HepG2 (cell line): ENCODE data around the gene GARS1.

Source experiments
- EZH2 ChIP-seq: conservative IDR thresholded peaks from 2 replicates; pipeline ENCODE4 v1.6.1; 2012; ENCODE audit warnings: mild to moderate bottlenecking, low read depth, low read length, moderate library complexity
- ISX ChIP-seq: sonication (generic); formaldehyde crosslinking; conservative IDR thresholded peaks from 2 replicates; pipeline ENCODE4 v1.5.0; 2020; ENCODE audit warnings: missing genetic modification reagents
- POLR2AphosphoS5 ChIP-seq: IDR thresholded peaks from 2 replicates; pipeline ENCODE4 v1.6.1; 2012; ENCODE audit warnings: low read depth, low read length
- TF ChIP-seq, protein P1 (sequence below): sonication (generic); formaldehyde crosslinking; IDR thresholded peaks from 2 replicates; pipeline ENCODE4 v1.4.0; 2020; ENCODE audit warnings: missing genetic modification reagents

DNA sequence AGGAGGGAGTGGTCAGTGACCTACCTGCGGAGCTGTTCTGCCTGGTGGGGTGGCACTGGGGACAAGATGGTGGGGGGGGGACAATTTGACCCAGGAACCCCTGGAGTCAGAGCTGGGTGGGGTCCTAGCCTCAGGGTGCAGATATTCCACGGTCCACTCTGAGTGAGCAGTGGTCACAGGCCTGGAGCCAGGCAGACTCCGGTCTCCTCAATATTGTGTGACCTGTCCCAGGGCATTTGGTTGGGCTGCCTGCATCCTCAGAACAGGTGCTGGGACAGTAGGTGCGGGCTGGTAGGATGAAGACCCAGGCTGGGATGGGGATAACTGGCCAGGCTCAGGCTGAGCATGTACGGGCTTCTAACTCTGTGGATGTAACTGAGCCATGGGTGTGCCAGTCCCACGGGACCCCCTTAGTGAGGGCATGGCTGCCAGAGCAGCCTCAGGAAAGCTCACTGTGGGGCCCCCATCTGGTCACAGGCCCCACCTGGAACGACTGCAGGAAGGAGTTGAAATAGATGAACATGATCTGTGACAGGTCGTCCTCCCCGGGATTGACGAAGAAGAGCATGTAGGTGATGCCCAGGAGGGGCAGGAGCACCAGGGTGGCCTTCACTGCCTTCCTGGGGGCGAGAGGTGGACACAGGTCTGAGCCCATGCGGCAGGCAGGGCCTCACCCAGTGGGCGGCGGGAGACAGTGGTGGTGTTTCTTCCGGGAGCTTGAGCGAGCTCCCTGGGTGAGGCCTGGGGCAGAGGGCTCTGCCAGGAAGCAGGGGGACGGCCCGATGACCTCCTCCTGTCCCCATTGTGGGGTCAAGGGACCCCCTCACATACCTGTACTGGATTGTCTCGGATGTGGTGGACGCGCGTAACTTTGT is 60.7 kb downstream of the GARS1 start:
- TF ChIP-seq, protein P1, sequence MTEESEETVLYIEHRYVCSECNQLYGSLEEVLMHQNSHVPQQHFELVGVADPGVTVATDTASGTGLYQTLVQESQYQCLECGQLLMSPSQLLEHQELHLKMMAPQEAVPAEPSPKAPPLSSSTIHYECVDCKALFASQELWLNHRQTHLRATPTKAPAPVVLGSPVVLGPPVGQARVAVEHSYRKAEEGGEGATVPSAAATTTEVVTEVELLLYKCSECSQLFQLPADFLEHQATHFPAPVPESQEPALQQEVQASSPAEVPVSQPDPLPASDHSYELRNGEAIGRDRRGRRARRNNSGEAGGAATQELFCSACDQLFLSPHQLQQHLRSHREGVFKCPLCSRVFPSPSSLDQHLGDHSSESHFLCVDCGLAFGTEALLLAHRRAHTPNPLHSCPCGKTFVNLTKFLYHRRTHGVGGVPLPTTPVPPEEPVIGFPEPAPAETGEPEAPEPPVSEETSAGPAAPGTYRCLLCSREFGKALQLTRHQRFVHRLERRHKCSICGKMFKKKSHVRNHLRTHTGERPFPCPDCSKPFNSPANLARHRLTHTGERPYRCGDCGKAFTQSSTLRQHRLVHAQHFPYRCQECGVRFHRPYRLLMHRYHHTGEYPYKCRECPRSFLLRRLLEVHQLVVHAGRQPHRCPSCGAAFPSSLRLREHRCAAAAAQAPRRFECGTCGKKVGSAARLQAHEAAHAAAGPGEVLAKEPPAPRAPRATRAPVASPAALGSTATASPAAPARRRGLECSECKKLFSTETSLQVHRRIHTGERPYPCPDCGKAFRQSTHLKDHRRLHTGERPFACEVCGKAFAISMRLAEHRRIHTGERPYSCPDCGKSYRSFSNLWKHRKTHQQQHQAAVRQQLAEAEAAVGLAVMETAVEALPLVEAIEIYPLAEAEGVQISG (CRISPR knock-in tag), result no peak
- no peak for TF ChIP-seq ISX (CRISPR knock-in tag)
- no peak for TF ChIP-seq POLR2AphosphoS5
- no peak for TF ChIP-seq EZH2
